Keratinocyte (primary cell): Measurements from ENCODE around the gene MARCHF9. TPM values are rescaled to one million over a fixed set of nuclear protein-coding genes. Genes with fewer than 3 reads are reported as not detected.
A peak's percentile ranks its signal among the peaks of the same experiment; 100 is the strongest.

Experiments used
- DNase-seq: peaks from one replicate; pipeline ENCODE4 v3.0.0-alpha.2; 2011; ENCODE audit warnings: low read depth, missing footprints, low spot score
- FAIRE-seq: peaks from 2 replicates; lab custom pipeline; 2011; peaks lifted over from hg19 to GRCh38; lab: Jason Lieb, UNC
- H2AFZ ChIP-seq: 2 replicates; pipeline ENCODE4 v1.6.0; 2012; ENCODE audit warnings: low read length, control low read depth, inconsistent platforms; ENCODE audit not compliant: control insufficient read depth
- H3K27ac ChIP-seq: 2 replicates; pipeline ENCODE4 v1.5.1; 2011; ENCODE audit warnings: low read length; ENCODE audit not compliant: control insufficient read depth, insufficient read depth
- H3K27me3 ChIP-seq: 3 replicates; pipeline ENCODE4 v1.6.0; 2011; ENCODE audit warnings: low read length; ENCODE audit not compliant: control insufficient read depth, insufficient read depth; ENCODE audit errors: extremely low read depth
- H3K36me3 ChIP-seq, 2 experiments: 2 replicates in 1 of 2; 3 replicates in 1 of 2; pipeline ENCODE4 v1.5.1; 2011; ENCODE audit warnings: low read length in 2 of 2, mild to moderate bottlenecking in 1 of 2; ENCODE audit not compliant: control insufficient read depth in 2 of 2, insufficient read depth in 2 of 2; ENCODE audit errors: extremely low read depth in 1 of 2
- H3K4me1 ChIP-seq: 3 replicates; pipeline ENCODE4 v1.5.1; 2011; ENCODE audit warnings: low read length; ENCODE audit not compliant: control insufficient read depth, insufficient read depth; ENCODE audit errors: extremely low read depth
- H3K4me2 ChIP-seq: 3 replicates; pipeline ENCODE4 v1.6.0; 2011; ENCODE audit warnings: low read depth, low read length; ENCODE audit not compliant: control insufficient read depth, insufficient read depth; ENCODE audit errors: extremely low read depth
- H3K4me3 ChIP-seq, 3 experiments: fragments of 200-600 bp in 1 of 3; sonication (generic) in 1 of 3; 2 replicates in 2 of 3; 3 replicates in 1 of 3; pipeline ENCODE4 v1.5.1; 2011 to 2016; ENCODE audit warnings: low read length in 3 of 3, mild to moderate bottlenecking in 3 of 3, control low read depth in 2 of 3, inconsistent platforms in 1 of 3, low read depth in 1 of 3, mixed read lengths in 1 of 3, mixed run types in 1 of 3, moderate library complexity in 1 of 3; ENCODE audit not compliant: control insufficient read depth in 2 of 3, insufficient read depth in 2 of 3; ENCODE audit errors: extremely low read depth in 1 of 3
- H3K79me2 ChIP-seq: 2 replicates; pipeline ENCODE4 v1.6.0; 2012; ENCODE audit warnings: low read length; ENCODE audit not compliant: control insufficient read depth, insufficient read depth
- H3K9ac ChIP-seq: 3 replicates; pipeline ENCODE4 v1.6.0; 2011; ENCODE audit warnings: low read length; ENCODE audit not compliant: control insufficient read depth, insufficient read depth; ENCODE audit errors: extremely low read depth
- H3K9me1 ChIP-seq: 3 replicates; pipeline ENCODE4 v1.6.0; 2011; ENCODE audit warnings: low read length; ENCODE audit not compliant: control insufficient read depth, insufficient read depth; ENCODE audit errors: extremely low read depth
- H3K9me3 ChIP-seq: 2 replicates; pipeline ENCODE4 v1.5.1; 2012; ENCODE audit warnings: low read depth, low read length; ENCODE audit not compliant: control insufficient read depth
- H4K20me1 ChIP-seq: 3 replicates; pipeline ENCODE4 v1.6.0; 2011; ENCODE audit warnings: low read length; ENCODE audit not compliant: control insufficient read depth, insufficient read depth; ENCODE audit errors: extremely low read depth
- CTCF ChIP-seq, 3 experiments: IDR thresholded peaks in 1 of 3; conservative IDR thresholded peaks in 1 of 3; optimal IDR thresholded peaks in 1 of 3; 2 replicates in 2 of 3; 3 replicates in 1 of 3; pipeline versions ENCODE3 to v1.5.1; 2011; ENCODE audit warnings: low read length in 3 of 3, mild to moderate bottlenecking in 3 of 3, moderate library complexity in 2 of 3, control low read depth in 1 of 3, inconsistent platforms in 1 of 3; ENCODE audit not compliant: insufficient read depth in 2 of 3; ENCODE audit errors: extremely low read depth in 1 of 3
- EZH2 ChIP-seq: IDR thresholded peaks from one replicate; pipeline ENCODE4 v1.6.1; 2012; ENCODE audit warnings: inconsistent platforms, mild to moderate bottlenecking, low read length, moderate library complexity
- dilution Hi-C: fragments of 300-500 bp; cut with MboI; formaldehyde crosslinking; loops from one replicate; pipeline ENCODE4 v1.7.0; 2020; ENCODE audit warnings: low sequenced_read_pairs; ENCODE audit not compliant: extremely low pct_ligation_motif_present
- polyA plus RNA-seq, 5 experiments: library from polyadenylated mRNA; depleted of rRNA in 3 of 5; stranded (reverse) in 3 of 5; stranded (forward) in 1 of 5; unstranded in 1 of 5; fragments of >200 nt; gene quantifications; 1 replicate in 1 of 5; 2 replicates in 3 of 5; 3 replicates in 1 of 5; pipeline versions ENCODE4 v1.2.1 to v1.2.3, GENCODE V29; 2011 to 2012; ENCODE audit warnings: missing spikeins in 2 of 5, low read depth in 1 of 5, low replicate concordance in 1 of 5

MARCHF9 gene
- polyA plus RNA-seq, 1 donor (not counting 4 experiments of a cell fraction or from before 2014, with no cell fraction given): 10.9 TPM

- Histone ChIP-seq H3K79me2 (no peaks in the 10 kb centered on the region), H3K36me3 (peaks cover 0 to 5% of the 10 kb centered on the region in 2 experiments), H3K9me3 (no peaks in the 10 kb centered on the region), H4K20me1 (no peaks in the 10 kb centered on the region), H3K4me3 (peak overlapping the region; percentile 87 to 94 (median 92)), H3K9me1 (no peaks in the 10 kb centered on the region), H3K27ac (peak overlapping the region; percentile 56), H3K9ac (peak overlapping the region; percentile 86), H3K4me2 (peak overlapping the region; percentile 88), H2AFZ (peak overlapping the region; percentile 88), H3K27me3 (no peaks in the 10 kb centered on the region), H3K4me1 (peaks cover 4% of the 10 kb centered on the region)
- dilution Hi-C loops: loop anchor here (25.0 kb wide), 1 partner anchor 138 kb away; the partner anchor contains the start of gene PIP4K2C
- FAIRE-seq (no peak), DNase-seq (no peak)
- TF ChIP-seq CTCF (optimal IDR thresholded peaks at IDR 0.05 in 1 of 3, IDR thresholded peaks at IDR 0.05 in 1 of 3, conservative IDR thresholded peaks at IDR 0.05 in 1 of 3; ENCODE audit: extremely low read depth in 1 of 3, insufficient read depth in 2 of 3, low read length in 3 of 3) (no peak), EZH2 (no peak)
Observed at GRCh38 chr12:57725851-57726150, 29.1 kb upstream of the MARCHF9 start.

GRCh38 chr12:57726151-57726883 lies 28.6 kb upstream of the MARCHF9 start:
- peak overlapping the region; percentile 87 to 94 (median 92) for H3K4me3 ChIP-seq
- dilution Hi-C loops: loop anchor here (25.0 kb wide), 1 partner anchor 139 kb away; the partner anchor contains the start of gene PIP4K2C
- H2AFZ ChIP-seq: peak overlapping the region; percentile 98
- H3K4me1 ChIP-seq: peaks cover 4% of the 10 kb centered on the region
- H4K20me1 ChIP-seq: no peaks in the 10 kb centered on the region
- no peaks in the 10 kb centered on the region for H3K27me3 ChIP-seq
- peak overlapping the region; percentile 56 for H3K27ac ChIP-seq
- H3K4me2 ChIP-seq: peak overlapping the region; percentile 88
- peaks cover 0 to 4% of the 10 kb centered on the region in 2 experiments for H3K36me3 ChIP-seq
- peak overlapping the region; percentile 86 for H3K9ac ChIP-seq
- FAIRE-seq (peak; percentile 74), DNase-seq (peak; percentile 38)
- no peaks in the 10 kb centered on the region for H3K9me1 ChIP-seq
- H3K79me2 ChIP-seq: no peaks in the 10 kb centered on the region
- H3K9me3 ChIP-seq: no peaks in the 10 kb centered on the region
- TF ChIP-seq CTCF (optimal IDR thresholded peaks at IDR 0.05 in 1 of 3, IDR thresholded peaks at IDR 0.05 in 1 of 3, conservative IDR thresholded peaks at IDR 0.05 in 1 of 3; ENCODE audit: extremely low read depth in 1 of 3, insufficient read depth in 2 of 3, low read length in 3 of 3) (peak; percentile 71 to 94 (median 81)), EZH2 (no peak)
